HG03045 (cell line): ENCODE measurements around the gene CHRM5.
"Not testable (repeated sequence)": the region's sequence is repeated elsewhere in the genome, so short reads cannot be mapped to it uniquely, and the experiment has no call there.

ENCODE experiments used
- ATAC-seq: cut with Tn5 transposase; IDR thresholded peaks from one replicate; pipeline ENCODE4 v1.9.1; 2021; ENCODE audit warnings: mild to moderate bottlenecking, moderate library complexity; ENCODE audit not compliant: unreplicated experiment

The CHRM5 gene

GRCh38 chr15:34038023-34038870 lies 70.0 kb downstream of the CHRM5 start:
- ATAC-seq: peak; percentile 77

- ATAC-seq: peak; percentile 49
These were observed 70.8 kb downstream of the CHRM5 start, which contains the start of gene AVEN for GRCh38 chr15:34038871-34039789. Gene AVEN (minus strand): TSS chr15:34039204. CDS start chr15:34039046, 158 bp downstream.

GRCh38 chr15:34039790-34040113 lies 71.5 kb downstream of the CHRM5 start:
- ATAC-seq: no peak

GRCh38 chr15:34043391-34043790 lies 75.1 kb downstream of the CHRM5 start:
- ATAC-seq: no peak

- ATAC-seq: no peak
These were observed 75.5 kb downstream of the CHRM5 start for GRCh38 chr15:34043813-34044212.

- no peak for ATAC-seq
These were observed 78.3 kb downstream of the CHRM5 start for GRCh38 chr15:34046471-34047145.

- ATAC-seq: no peak
These were observed 79.8 kb downstream of the CHRM5 start for GRCh38 chr15:34047893-34048775.

GRCh38 chr15:34049112-34049511 lies 80.8 kb downstream of the CHRM5 start:
- ATAC-seq: no peak

- not testable (repeated sequence) for ATAC-seq
These were observed 82.1 kb downstream of the CHRM5 start for GRCh38 chr15:34050385-34050784.

- no peak for ATAC-seq
These were observed 85.9 kb downstream of the CHRM5 start for GRCh38 chr15:34054081-34054707.

GRCh38 chr15:34055868-34056595 lies 87.7 kb downstream of the CHRM5 start:
- no peak for ATAC-seq

GRCh38 chr15:34056911-34057310 lies 88.6 kb downstream of the CHRM5 start:
- ATAC-seq: no peak

GRCh38 chr15:34059476-34059875 lies 91.2 kb downstream of the CHRM5 start:
- ATAC-seq: no peak

- ATAC-seq: no peak
These were observed 91.6 kb downstream of the CHRM5 start for GRCh38 chr15:34059946-34060345.

GRCh38 chr15:34064438-34064837 lies 96.1 kb downstream of the CHRM5 start:
- ATAC-seq: no peak

GRCh38 chr15:34065261-34065660 lies 97.0 kb downstream of the CHRM5 start:
- ATAC-seq: no peak

- ATAC-seq: no peak
These were observed 97.6 kb downstream of the CHRM5 start for GRCh38 chr15:34065941-34066340.

- no peak for ATAC-seq
These were observed 101.7 kb downstream of the CHRM5 start for GRCh38 chr15:34070003-34070402.

GRCh38 chr15:34076785-34077184 lies 108.5 kb downstream of the CHRM5 start:
- no peak for ATAC-seq
